C4-2B (cell line): ENCODE data around the gene ZFAND6.
"Not testable (repeated sequence)": the region's sequence is repeated elsewhere in the genome, so short reads cannot be mapped to it uniquely, and the experiment has no call there.

Source experiments
- CTCF ChIP-seq: fragments of 450-650 bp; conservative IDR thresholded peaks from 2 replicates; pipeline ENCODE4 v1.5.1; 2017; ENCODE audit warnings: mild to moderate bottlenecking
- ZFX ChIP-seq: fragments of 450-650 bp; IDR thresholded peaks from 2 replicates; pipeline ENCODE4 v1.6.1; 2017

DNA sequence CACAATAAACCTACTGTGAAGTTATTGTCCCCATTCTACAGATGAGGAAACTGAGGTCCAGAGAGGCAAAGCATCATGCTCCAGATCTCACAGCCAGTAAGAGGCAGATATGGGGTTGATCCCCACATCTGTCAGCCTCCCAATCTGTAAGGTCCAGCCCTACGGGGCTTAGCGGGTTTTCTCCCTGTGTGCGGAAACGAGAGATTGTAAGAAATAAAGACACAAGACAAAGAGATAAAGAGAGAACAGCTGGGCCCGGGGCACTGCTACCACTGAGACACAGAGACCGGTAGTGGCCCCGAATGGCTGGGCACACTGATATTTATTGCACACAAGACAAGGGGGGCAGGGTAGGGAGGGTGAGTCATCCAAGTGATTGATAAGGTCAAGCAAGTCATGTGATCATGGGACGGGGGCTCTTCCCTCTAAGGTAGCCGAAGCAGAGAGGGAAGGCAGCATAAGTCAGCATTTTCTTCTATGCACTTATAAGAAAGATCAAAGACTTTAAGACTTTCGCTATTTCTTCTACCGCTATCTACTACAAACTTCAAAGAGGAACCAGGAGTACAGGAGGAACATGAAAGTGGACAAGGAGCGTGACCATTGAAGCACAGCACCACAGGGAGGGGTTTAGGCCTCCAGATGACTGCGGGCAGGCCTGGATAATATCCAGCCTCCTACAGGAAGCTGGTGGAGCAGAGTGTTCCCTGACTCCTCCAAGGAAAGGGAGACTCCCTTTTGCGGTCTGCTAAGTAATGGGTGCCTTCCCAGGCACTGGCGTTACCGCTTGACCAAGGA is 96.1 kb downstream of the ZFAND6 start:
- TF ChIP-seq CTCF, ZFX: not testable (repeated sequence)
